H9 (cell line): ENCODE results near the gene AFAP1L1. TPM values are rescaled to one million over a fixed set of nuclear protein-coding genes. Genes with fewer than 3 reads are reported as not detected.
"Not testable (repeated sequence)": the region's sequence is repeated elsewhere in the genome, so short reads cannot be mapped to it uniquely, and the experiment has no call there.

Experiments used
- DNase-seq: peaks from one replicate; pipeline ENCODE4 v3.0.0-alpha.2; 2017
- H2AFZ ChIP-seq: one replicate; pipeline ENCODE4 v1.6.1; 2013; ENCODE audit warnings: mild to moderate bottlenecking, low read length, control low read depth, moderate library complexity
- H2AK5ac ChIP-seq: 2 replicates; pipeline ENCODE4 v1.6.1; 2013; ENCODE audit warnings: low read length, control low read depth, mixed read lengths; ENCODE audit not compliant: insufficient read length
- H2BK120ac ChIP-seq: one replicate; pipeline ENCODE4 v1.6.1; 2013; ENCODE audit warnings: low read depth, mild to moderate bottlenecking, low read length, control low read depth, inconsistent platforms; ENCODE audit not compliant: poor library complexity, severe bottlenecking
- H2BK12ac ChIP-seq: 2 replicates; pipeline ENCODE4 v1.6.1; 2013; ENCODE audit warnings: low read length, control low read depth, mixed read lengths, low read depth; ENCODE audit not compliant: insufficient read length
- H2BK15ac ChIP-seq: 2 replicates; pipeline ENCODE4 v1.6.1; 2013; ENCODE audit warnings: low read depth, low read length, control low read depth
- H2BK20ac ChIP-seq: one replicate; pipeline ENCODE4 v1.6.1; 2013; ENCODE audit warnings: low read depth, mild to moderate bottlenecking, low read length, control low read depth, inconsistent platforms; ENCODE audit not compliant: poor library complexity, severe bottlenecking
- H2BK5ac ChIP-seq: 2 replicates; pipeline ENCODE4 v1.6.1; 2013; ENCODE audit warnings: low read length, control low read depth, mixed read lengths; ENCODE audit not compliant: insufficient read length
- H3K14ac ChIP-seq: 2 replicates; pipeline ENCODE4 v1.6.1; 2013; ENCODE audit warnings: low read length, control low read depth; ENCODE audit not compliant: insufficient read depth
- H3K18ac ChIP-seq: 2 replicates; pipeline ENCODE4 v1.6.1; 2013; ENCODE audit warnings: low read depth, mild to moderate bottlenecking, mixed read lengths, low read length, control low read depth; ENCODE audit not compliant: insufficient read length
- H3K23ac ChIP-seq: 2 replicates; pipeline ENCODE4 v1.6.1; 2013; ENCODE audit warnings: low read length, control low read depth, mixed read lengths, low read depth; ENCODE audit not compliant: insufficient read length
- H3K23me2 ChIP-seq: 2 replicates; pipeline ENCODE4 v1.6.1; 2013; ENCODE audit warnings: low read depth, mild to moderate bottlenecking, mixed read lengths, low read length, control low read depth; ENCODE audit not compliant: insufficient read length, poor library complexity, severe bottlenecking
- H3K27ac ChIP-seq: 2 replicates; pipeline ENCODE4 v1.5.1; 2013; ENCODE audit warnings: low read length, control low read depth, mixed read lengths, low read depth; ENCODE audit not compliant: insufficient read length
- H3K27me3 ChIP-seq: 2 replicates; pipeline ENCODE4 v1.6.1; 2013; ENCODE audit warnings: low read length, control low read depth, inconsistent platforms; ENCODE audit not compliant: insufficient read depth
- H3K4ac ChIP-seq: 2 replicates; pipeline ENCODE4 v1.6.1; 2013; ENCODE audit warnings: low read depth, mild to moderate bottlenecking, control low read depth, inconsistent platforms, low read length, moderate library complexity
- H3K4me1 ChIP-seq: 2 replicates; pipeline ENCODE4 v1.6.1; 2013; ENCODE audit warnings: low read length, control low read depth, inconsistent platforms; ENCODE audit not compliant: insufficient read depth
- H3K4me2 ChIP-seq: 2 replicates; pipeline ENCODE4 v1.6.1; 2013; ENCODE audit warnings: low read length, control low read depth, mixed read lengths; ENCODE audit not compliant: insufficient read length, insufficient read depth
- H3K56ac ChIP-seq: 2 replicates; pipeline ENCODE4 v1.6.1; 2013; ENCODE audit warnings: low read depth, mild to moderate bottlenecking, mixed read lengths, low read length, control low read depth; ENCODE audit not compliant: insufficient read length
- H3K79me1 ChIP-seq: 2 replicates; pipeline ENCODE4 v1.6.1; 2013; ENCODE audit warnings: low read depth, mild to moderate bottlenecking, moderate library complexity, low read length, control low read depth, inconsistent platforms; ENCODE audit not compliant: insufficient read depth, poor library complexity, severe bottlenecking
- H3K79me2 ChIP-seq: 2 replicates; pipeline ENCODE4 v1.6.1; 2013; ENCODE audit warnings: low read length, control low read depth, inconsistent platforms; ENCODE audit not compliant: insufficient read depth
- H3K9ac ChIP-seq: 2 replicates; pipeline ENCODE4 v1.6.1; 2013; ENCODE audit warnings: low read length, control low read depth, mixed read lengths; ENCODE audit not compliant: insufficient read length; ENCODE audit errors: extremely low read depth
- H3K9me3 ChIP-seq: one replicate; pipeline ENCODE4 v1.6.1; 2013; ENCODE audit warnings: low read depth, low read length, inconsistent platforms; ENCODE audit not compliant: control insufficient read depth
- H3T11ph ChIP-seq: one replicate; pipeline ENCODE4 v1.6.1; 2013; ENCODE audit warnings: mild to moderate bottlenecking, low read length, control low read depth, inconsistent platforms
- H4K20me1 ChIP-seq: one replicate; pipeline ENCODE4 v1.6.1; 2013; ENCODE audit not compliant: control insufficient read depth, insufficient read length, insufficient read depth
- H4K5ac ChIP-seq: 2 replicates; pipeline ENCODE4 v1.6.1; 2013; ENCODE audit warnings: low read depth, mild to moderate bottlenecking, mixed read lengths, low read length, control low read depth; ENCODE audit not compliant: insufficient read length
- H4K8ac ChIP-seq: replicated peaks from 2 replicates; pipeline ENCODE4 v1.6.1; 2013; ENCODE audit warnings: low read length, control low read depth, mixed read lengths, low read depth; ENCODE audit not compliant: insufficient read length
- H4K91ac ChIP-seq: 2 replicates; pipeline ENCODE4 v1.6.1; 2013; ENCODE audit warnings: low read depth, mild to moderate bottlenecking, moderate library complexity, mixed read lengths, low read length, control low read depth; ENCODE audit not compliant: insufficient read length
- H3K27ac Mint-ChIP-seq, 3 experiments: 2 replicates in 2 of 3; 3 replicates in 1 of 3; pipeline ENCODE4 v1.8.0; 2020 to 2021; ENCODE audit warnings: mixed read lengths in 3 of 3, mild to moderate bottlenecking in 1 of 3, moderate library complexity in 1 of 3
- H3K27me3 Mint-ChIP-seq: 2 replicates; pipeline ENCODE4 v1.8.0; 2021; ENCODE audit warnings: low read depth, mild to moderate bottlenecking, moderate library complexity, mixed read lengths
- H3K36me3 Mint-ChIP-seq, 3 experiments: 2 replicates in 2 of 3; 3 replicates in 1 of 3; pipeline ENCODE4 v1.8.0; 2020 to 2021; ENCODE audit warnings: low read depth in 3 of 3, mixed read lengths in 3 of 3; ENCODE audit not compliant: insufficient read depth in 1 of 3
- H3K4me1 Mint-ChIP-seq, 2 experiments: 2 replicates each; pipeline ENCODE4 v1.8.0; 2020; ENCODE audit warnings: mixed read lengths in 2 of 2
- H3K4me3 Mint-ChIP-seq, 2 experiments: 2 replicates in 1 of 2; 3 replicates in 1 of 2; pipeline ENCODE4 v1.8.0; 2020 to 2021; ENCODE audit warnings: mild to moderate bottlenecking in 2 of 2, mixed read lengths in 2 of 2, moderate library complexity in 1 of 2
- H3K9me3 Mint-ChIP-seq, 2 experiments: 2 replicates in 1 of 2; 3 replicates in 1 of 2; pipeline ENCODE4 v1.8.0; 2020; ENCODE audit warnings: mild to moderate bottlenecking in 2 of 2, mixed read lengths in 2 of 2, moderate library complexity in 1 of 2
- CTCF ChIP-seq: fragments of 200-600 bp; sonication (generic); conservative IDR thresholded peaks from 3 replicates; pipeline ENCODE4 v1.8.0; 2021; ENCODE audit warnings: antibody characterized with exemption, mild to moderate bottlenecking
- WGBS: extraction: QIAGEN DNeasy Blood & Tissue Kit; methylation state at CpG from one replicate; pipeline ENCODE4 v1.1.7; 2013; ENCODE audit warnings: missing lambda C conversion rate, low lambda C conversion rate, mixed read lengths; ENCODE audit not compliant: insufficient read length; ENCODE audit errors: extremely low coverage; 5-methylcytosine and 5-hydroxymethylcytosine counted together
- total RNA-seq: library from RNA; stranded (reverse); gene quantifications from 2 replicates; pipeline ENCODE4 v1.2.1, GENCODE V29; 2021

The AFAP1L1 gene
- total RNA-seq, 1 experiment from 2014 or later = 1.8 TPM

DNA sequence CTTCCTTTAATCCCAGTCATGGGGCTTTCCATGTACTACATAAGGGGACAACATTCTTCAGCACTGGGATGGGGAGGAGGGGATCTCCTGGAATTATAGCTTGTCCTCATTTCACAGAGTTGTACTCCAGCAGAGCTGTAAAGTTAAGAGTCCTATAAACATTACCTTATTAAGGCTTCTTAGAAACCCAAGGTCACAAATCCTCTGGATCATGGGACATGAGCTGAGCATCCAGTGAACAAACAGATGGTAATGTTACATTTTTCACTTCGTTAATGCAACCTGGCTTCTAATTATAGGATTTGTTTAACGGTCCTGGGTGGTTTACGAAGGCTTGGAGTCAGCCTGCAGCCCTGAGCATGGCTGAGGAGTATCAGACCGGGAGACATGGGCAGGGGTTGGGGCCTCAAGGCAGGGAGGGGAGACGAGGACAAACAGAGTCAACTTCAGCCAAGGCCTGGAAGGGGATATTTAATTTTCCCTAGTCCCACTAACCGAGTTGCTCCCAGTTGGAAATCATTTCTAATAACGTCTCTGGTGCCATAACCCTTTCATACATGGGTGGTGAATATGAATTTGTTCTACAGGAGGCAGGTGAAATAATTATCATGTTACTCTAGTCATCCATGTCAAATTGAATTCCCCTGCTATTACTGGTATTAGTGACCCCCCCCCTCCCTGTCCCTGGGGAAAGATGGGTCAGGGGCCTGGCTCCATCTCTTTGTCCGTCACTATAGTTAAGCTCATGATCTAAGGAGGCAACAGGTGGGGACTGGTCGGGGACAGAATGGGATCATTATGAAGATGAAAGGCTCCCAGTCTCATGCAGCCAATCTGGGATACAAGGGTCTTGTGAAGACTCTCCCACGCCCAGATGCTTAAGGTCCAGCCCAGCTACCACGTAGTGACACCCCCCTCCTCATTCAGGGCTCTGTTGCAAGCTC, 118.2 kb downstream of the AFAP1L1 start:
- no peak overlapping the region for H3K23ac ChIP-seq
- TF ChIP-seq CTCF = no peak
- Mint-ChIP-seq H3K4me1 (peaks cover 2 to 3% of the 10 kb centered on the region in 2 experiments), H3K9me3 (no peaks in the 10 kb centered on the region; a peak in 1 of 5 replicates), H3K27ac (peak overlapping the region in 1 of 3 experiments; percentile 37; a peak in 1 of 7 replicates), H3K36me3 (no peaks in the 10 kb centered on the region; a peak in 1 of 7 replicates), H3K4me3 (no peak overlapping the region), H3K27me3 (no peaks in the 10 kb centered on the region; the same call in 1 of the 2 replicates)
- no peak overlapping the region for H3K27ac ChIP-seq
- H3K9ac ChIP-seq = no peak overlapping the region
- H2AK5ac ChIP-seq = no peak overlapping the region
- no peak overlapping the region for H3K14ac ChIP-seq
- no CpG with 5 or more reads among the region's 11 CpGs for WGBS
- H3K23me2 ChIP-seq = no peaks in the 10 kb centered on the region
- H3K4ac ChIP-seq = no peak overlapping the region
- no peaks in the 10 kb centered on the region for H3K79me1 ChIP-seq
- no peak overlapping the region for H2BK120ac ChIP-seq
- no peak overlapping the region for H4K5ac ChIP-seq
- H3K4me2 ChIP-seq = no peak overlapping the region
- no peak for DNase-seq
- no peak overlapping the region for H4K8ac ChIP-seq
- no peaks in the 10 kb centered on the region for H3K9me3 ChIP-seq
- no peak overlapping the region for H3T11ph ChIP-seq
- no peak overlapping the region for H2BK20ac ChIP-seq
- no peak overlapping the region for H2BK15ac ChIP-seq
- no peak overlapping the region for H3K56ac ChIP-seq
- no peak overlapping the region for H2BK12ac ChIP-seq
- H2BK5ac ChIP-seq = no peak overlapping the region
- no peaks in the 10 kb centered on the region for H3K79me2 ChIP-seq
- H3K4me1 ChIP-seq = no peaks in the 10 kb centered on the region
- no peaks in the 10 kb centered on the region for H4K20me1 ChIP-seq
- H2AFZ ChIP-seq = no peak overlapping the region
- no peak overlapping the region for H4K91ac ChIP-seq
- no peaks in the 10 kb centered on the region for H3K27me3 ChIP-seq
- no peak overlapping the region for H3K18ac ChIP-seq

GRCh38 chr5:149391076-149391475, 119.4 kb downstream of the AFAP1L1 start:
- H2BK5ac ChIP-seq, H3K79me2 ChIP-seq, H2BK12ac ChIP-seq, H3K4me3 Mint-ChIP-seq, H4K5ac ChIP-seq, H3K9ac ChIP-seq, H3T11ph ChIP-seq, H2BK120ac ChIP-seq, H3K4me1 Mint-ChIP-seq, H3K9me3 Mint-ChIP-seq, H2AK5ac ChIP-seq, H3K9me3 ChIP-seq, H3K27me3 ChIP-seq, H3K18ac ChIP-seq, H2BK15ac ChIP-seq, H3K27ac ChIP-seq, H3K4ac ChIP-seq, H3K23ac ChIP-seq, H4K20me1 ChIP-seq, H4K91ac ChIP-seq, H3K79me1 ChIP-seq, H3K4me2 ChIP-seq, H3K4me1 ChIP-seq, H3K36me3 Mint-ChIP-seq, H3K56ac ChIP-seq, H3K27me3 Mint-ChIP-seq, H2BK20ac ChIP-seq, H3K14ac ChIP-seq, H2AFZ ChIP-seq, H3K23me2 ChIP-seq, DNase-seq, H3K27ac Mint-ChIP-seq, H4K8ac ChIP-seq: not testable (repeated sequence)
- no CpG with 5 or more reads among the region's 6 CpGs for WGBS
